Measurements from ENCODE around the gene GPC6. TPM values are rescaled to one million over a fixed set of nuclear protein-coding genes. Genes with fewer than 3 reads are reported as not detected.

GPC6 gene
- polyA plus RNA-seq, 1 donor from 2014 or later = 9.0 TPM

DNA sequence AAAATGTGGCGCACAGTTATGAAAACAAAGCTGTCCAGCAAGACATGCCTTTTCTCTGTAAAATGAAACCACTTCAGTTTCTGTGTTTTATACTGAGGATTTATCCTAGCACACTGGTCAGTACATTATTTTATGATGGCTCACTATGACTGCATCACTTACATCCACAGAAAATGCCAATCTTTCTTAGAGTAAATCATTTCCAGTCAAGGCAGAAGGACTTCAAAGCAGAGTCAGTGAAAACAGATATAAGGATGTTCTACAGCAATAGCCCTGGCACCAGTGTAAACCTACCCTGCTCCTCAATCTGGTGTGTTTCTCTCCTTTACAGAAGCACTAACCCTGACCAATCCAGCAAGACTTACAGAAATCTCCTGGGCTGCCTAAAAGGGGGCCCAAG is 473.5 kb downstream of the GPC6 start:
- Histone ChIP-seq H4K20me1 (ENCODE audit: insufficient read depth) (no peaks in the 10 kb centered on the region), H3K27ac (ENCODE audit: low read length) (no peak overlapping the region), H3K9me2 (ENCODE audit: insufficient read depth, low read length) (no peaks in the 10 kb centered on the region), H3K4me2 (ENCODE audit: low read length) (no peak overlapping the region), H2AFZ (ENCODE audit: low read depth, low read length) (no peak overlapping the region), H3F3A (ENCODE audit: insufficient read depth, low read length, poor library complexity, severe bottlenecking) (no peaks in the 10 kb centered on the region), H3K4me3 (ENCODE audit: low read length) (no peak overlapping the region), H3K27me3 (ENCODE audit: insufficient read depth, low read depth, low read length) (no peaks in the 10 kb centered on the region), H3K9ac (ENCODE audit: low read length) (no peak overlapping the region), H3K36me3 (ENCODE audit: insufficient read depth, low read length) (no peaks in the 10 kb centered on the region), H3K79me2 (replicated peaks; ENCODE audit: insufficient read depth, low read length) (no peaks in the 10 kb centered on the region), H3K9me3 (ENCODE audit: low read length) (peaks cover 3% of the 10 kb centered on the region)
- TF ChIP-seq, protein P1, sequence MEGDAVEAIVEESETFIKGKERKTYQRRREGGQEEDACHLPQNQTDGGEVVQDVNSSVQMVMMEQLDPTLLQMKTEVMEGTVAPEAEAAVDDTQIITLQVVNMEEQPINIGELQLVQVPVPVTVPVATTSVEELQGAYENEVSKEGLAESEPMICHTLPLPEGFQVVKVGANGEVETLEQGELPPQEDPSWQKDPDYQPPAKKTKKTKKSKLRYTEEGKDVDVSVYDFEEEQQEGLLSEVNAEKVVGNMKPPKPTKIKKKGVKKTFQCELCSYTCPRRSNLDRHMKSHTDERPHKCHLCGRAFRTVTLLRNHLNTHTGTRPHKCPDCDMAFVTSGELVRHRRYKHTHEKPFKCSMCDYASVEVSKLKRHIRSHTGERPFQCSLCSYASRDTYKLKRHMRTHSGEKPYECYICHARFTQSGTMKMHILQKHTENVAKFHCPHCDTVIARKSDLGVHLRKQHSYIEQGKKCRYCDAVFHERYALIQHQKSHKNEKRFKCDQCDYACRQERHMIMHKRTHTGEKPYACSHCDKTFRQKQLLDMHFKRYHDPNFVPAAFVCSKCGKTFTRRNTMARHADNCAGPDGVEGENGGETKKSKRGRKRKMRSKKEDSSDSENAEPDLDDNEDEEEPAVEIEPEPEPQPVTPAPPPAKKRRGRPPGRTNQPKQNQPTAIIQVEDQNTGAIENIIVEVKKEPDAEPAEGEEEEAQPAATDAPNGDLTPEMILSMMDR (IDR thresholded peaks at IDR 0.05; ENCODE audit: poor library complexity, severe bottlenecking) = no peak
- TF ChIP-seq SMC3 (conservative IDR thresholded peaks at IDR 0.05; ENCODE audit: poor library complexity) = no peak
- no peak for TF ChIP-seq TAF1 (IDR thresholded peaks at IDR 0.05; ENCODE audit: low read depth)
- TF ChIP-seq MXI1 (conservative IDR thresholded peaks at IDR 0.05; ENCODE audit: poor library complexity, severe bottlenecking) = no peak
- TF ChIP-seq EP300 (conservative IDR thresholded peaks at IDR 0.05; ENCODE audit: poor library complexity, severe bottlenecking) = no peak
- TF ChIP-seq RAD21 (conservative IDR thresholded peaks at IDR 0.05) = no peak
- TF ChIP-seq POLR2AphosphoS5 (IDR thresholded peaks at IDR 0.05) = no peak
- no peak for TF ChIP-seq EZH2 (IDR thresholded peaks at IDR 0.05; ENCODE audit: borderline replicate concordance, insufficient read depth, low read length, poor library complexity, severe bottlenecking)

DNA sequence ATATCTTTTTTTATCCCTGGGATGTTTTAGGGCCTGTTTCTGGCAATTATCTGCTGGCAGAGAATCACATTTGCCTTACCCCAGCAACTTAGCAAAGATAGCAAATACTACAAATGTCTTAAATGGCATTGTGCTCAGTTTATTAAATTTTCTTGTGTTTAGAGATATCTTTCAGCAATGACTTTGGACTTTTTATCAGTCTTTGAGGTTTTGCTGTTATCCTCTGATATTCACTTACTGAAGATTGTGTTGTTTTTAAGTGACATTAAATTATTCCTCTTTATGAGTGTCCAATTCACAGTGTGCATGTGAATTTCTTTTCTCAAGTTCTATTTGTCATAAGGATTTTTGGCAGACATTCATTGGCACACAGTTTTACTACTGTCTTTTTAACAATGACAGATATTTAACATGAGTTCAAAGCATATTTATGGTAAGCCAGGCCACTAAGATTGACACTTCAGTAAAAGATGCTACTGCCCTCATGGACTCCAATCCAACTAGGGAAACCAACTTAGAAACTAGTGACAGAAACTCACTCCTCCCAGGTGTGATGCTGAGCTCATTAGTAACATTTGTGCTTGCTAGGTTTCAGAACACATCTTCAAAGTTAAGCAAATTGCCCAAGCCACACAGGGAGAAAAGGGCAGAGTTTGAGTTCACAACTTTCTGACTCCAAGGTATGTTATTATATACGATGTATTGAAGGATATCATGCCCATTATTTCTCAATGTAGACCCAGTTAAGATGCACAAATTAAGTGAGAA is 481.9 kb downstream of the GPC6 start:
- no peak overlapping the region for H3K27ac ChIP-seq (ENCODE audit: low read length)
- no peaks in the 10 kb centered on the region for H3K9me3 ChIP-seq (ENCODE audit: low read length)
- no peak overlapping the region for H3K4me2 ChIP-seq (ENCODE audit: low read length)
- no peak overlapping the region for H2AFZ ChIP-seq (ENCODE audit: low read depth, low read length)
- no peaks in the 10 kb centered on the region for H3K27me3 ChIP-seq (ENCODE audit: insufficient read depth, low read depth, low read length)
- H3K9me2 ChIP-seq (ENCODE audit: insufficient read depth, low read length) = no peaks in the 10 kb centered on the region
- no peak overlapping the region for H3K9ac ChIP-seq (ENCODE audit: low read length)
- H3K4me3 ChIP-seq (ENCODE audit: low read length) = no peak overlapping the region
- no peaks in the 10 kb centered on the region for H3F3A ChIP-seq (ENCODE audit: insufficient read depth, low read length, poor library complexity, severe bottlenecking)
- TF ChIP-seq EP300 (conservative IDR thresholded peaks at IDR 0.05; ENCODE audit: poor library complexity, severe bottlenecking) = no peak
- TF ChIP-seq, protein P1 (IDR thresholded peaks at IDR 0.05; ENCODE audit: poor library complexity, severe bottlenecking) = no peak
- TF ChIP-seq MXI1 (conservative IDR thresholded peaks at IDR 0.05; ENCODE audit: poor library complexity, severe bottlenecking) = no peak
- no peak for TF ChIP-seq TAF1 (IDR thresholded peaks at IDR 0.05; ENCODE audit: low read depth)
- H3K79me2 ChIP-seq (replicated peaks; ENCODE audit: insufficient read depth, low read length) = no peaks in the 10 kb centered on the region
- no peaks in the 10 kb centered on the region for H3K36me3 ChIP-seq (ENCODE audit: insufficient read depth, low read length)
- H4K20me1 ChIP-seq (ENCODE audit: insufficient read depth) = no peaks in the 10 kb centered on the region

Measured in neural cell (in vitro differentiated cells).